ENCODE measurements around the gene ACAN. TPM values are rescaled to one million over a fixed set of nuclear protein-coding genes. Genes with fewer than 3 reads are reported as not detected.
A peak's percentile ranks its signal among the peaks of the same experiment; 100 is the strongest.

Gene ACAN
- total RNA-seq, 1 donor = 3.3 TPM

DNA sequence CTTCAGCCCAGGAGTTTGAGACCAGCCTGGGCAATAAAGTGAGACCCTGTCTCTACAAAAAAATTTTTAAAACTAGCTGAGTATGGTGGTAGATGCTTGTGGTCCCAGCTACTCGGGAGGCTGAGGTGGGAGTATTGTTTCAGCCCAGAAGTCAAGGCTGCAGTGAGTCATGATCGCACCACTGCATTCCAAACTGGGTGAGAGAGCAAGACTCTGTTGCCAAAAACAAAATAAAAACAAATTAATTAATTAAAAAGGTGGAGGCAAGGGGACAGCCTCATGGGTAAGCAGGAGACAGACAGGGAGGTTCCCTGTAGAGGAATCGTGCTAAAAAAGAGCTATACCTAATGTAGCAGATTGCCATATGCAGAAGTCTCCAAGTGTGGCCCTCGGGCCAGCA lies 79.5 kb downstream of the ACAN start:
- peak; percentile 25 for DNase-seq (ENCODE audit: low read depth)
- no peak overlapping the region for H3K4me3 ChIP-seq (ENCODE audit: low read depth, low read length)
- TF ChIP-seq, protein P1, sequence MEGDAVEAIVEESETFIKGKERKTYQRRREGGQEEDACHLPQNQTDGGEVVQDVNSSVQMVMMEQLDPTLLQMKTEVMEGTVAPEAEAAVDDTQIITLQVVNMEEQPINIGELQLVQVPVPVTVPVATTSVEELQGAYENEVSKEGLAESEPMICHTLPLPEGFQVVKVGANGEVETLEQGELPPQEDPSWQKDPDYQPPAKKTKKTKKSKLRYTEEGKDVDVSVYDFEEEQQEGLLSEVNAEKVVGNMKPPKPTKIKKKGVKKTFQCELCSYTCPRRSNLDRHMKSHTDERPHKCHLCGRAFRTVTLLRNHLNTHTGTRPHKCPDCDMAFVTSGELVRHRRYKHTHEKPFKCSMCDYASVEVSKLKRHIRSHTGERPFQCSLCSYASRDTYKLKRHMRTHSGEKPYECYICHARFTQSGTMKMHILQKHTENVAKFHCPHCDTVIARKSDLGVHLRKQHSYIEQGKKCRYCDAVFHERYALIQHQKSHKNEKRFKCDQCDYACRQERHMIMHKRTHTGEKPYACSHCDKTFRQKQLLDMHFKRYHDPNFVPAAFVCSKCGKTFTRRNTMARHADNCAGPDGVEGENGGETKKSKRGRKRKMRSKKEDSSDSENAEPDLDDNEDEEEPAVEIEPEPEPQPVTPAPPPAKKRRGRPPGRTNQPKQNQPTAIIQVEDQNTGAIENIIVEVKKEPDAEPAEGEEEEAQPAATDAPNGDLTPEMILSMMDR (IDR thresholded peaks at IDR 0.05; ENCODE audit: insufficient read depth, low read length) = no peak

DNA sequence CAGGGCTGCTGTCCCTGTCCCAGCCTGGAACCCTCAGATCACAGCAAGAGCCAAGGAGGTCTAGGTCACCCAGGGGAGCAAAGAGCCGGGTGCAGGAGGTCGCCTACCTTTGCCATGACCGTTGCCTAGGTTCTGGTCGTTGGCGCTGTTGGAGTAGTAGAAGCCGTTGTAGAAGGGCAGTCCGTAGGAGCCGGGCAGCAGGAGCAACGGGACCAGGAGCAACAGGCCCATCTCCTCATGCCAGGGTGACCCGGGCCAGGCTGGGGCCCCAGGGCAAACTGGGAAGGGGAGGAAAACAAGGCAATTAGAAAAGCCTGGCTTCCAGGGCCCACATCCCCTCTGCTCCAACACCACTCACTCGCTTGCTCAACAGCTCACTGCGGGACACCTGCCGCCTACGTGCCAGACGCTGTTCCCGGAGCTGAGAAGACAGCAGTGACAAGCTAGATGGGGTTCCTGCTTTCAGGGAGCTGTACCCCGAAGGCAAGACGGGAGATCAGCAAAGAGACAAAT lies 83.9 kb downstream of the ACAN start:
- no peak for DNase-seq (ENCODE audit: low read depth)
- TF ChIP-seq, protein P1 (IDR thresholded peaks at IDR 0.05; ENCODE audit: insufficient read depth, low read length) = no peak
- no peak overlapping the region for H3K4me3 ChIP-seq (ENCODE audit: low read depth, low read length)

DNA sequence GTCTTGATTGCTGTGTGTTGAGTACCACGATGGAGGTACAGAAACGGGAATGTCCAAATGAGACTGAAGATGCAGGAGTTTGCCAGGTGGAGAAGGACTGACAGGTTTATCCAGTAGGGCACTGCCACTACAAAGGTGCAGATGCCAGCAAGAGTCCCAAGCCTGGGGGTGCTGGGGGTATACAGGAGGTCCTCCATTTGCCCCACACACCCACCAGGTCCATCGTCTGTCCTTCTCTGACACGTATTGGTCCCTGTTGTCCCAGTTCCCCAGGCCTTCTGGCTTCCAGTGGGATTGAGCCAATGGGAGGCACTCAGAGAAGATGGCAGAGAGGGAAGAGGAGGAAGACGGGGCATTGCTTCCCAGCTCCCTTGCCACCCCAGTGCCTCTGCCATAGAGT lies 85.5 kb downstream of the ACAN start:
- TF ChIP-seq, protein P1 (IDR thresholded peaks at IDR 0.05; ENCODE audit: insufficient read depth, low read length) = no peak
- DNase-seq (ENCODE audit: low read depth) = no peak

DNA sequence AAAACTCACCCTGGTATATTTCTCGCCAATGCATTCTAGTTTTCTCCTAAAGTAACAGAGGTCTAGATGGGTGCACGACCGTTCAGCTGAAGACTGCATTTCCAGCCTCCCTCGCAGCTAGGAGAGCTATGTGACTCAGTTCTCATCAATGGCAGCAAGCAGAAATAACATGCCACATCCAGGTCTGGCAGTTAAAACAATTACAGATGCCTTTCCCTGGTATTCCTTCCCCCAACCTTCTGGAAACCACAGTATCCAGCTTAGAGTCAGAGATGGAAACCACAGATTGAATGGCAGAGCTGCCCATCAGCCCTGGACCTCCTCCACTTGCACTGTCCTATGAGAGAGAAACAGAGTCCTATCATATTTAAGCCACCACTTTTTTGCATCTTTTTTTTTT lies 87.3 kb downstream of the ACAN start:
- TF ChIP-seq, protein P1 (IDR thresholded peaks at IDR 0.05; ENCODE audit: insufficient read depth, low read length) = no peak
- no peak overlapping the region for H3K4me3 ChIP-seq (ENCODE audit: low read depth, low read length)
- DNase-seq (ENCODE audit: low read depth) = no peak

More for the DNA sequence above, 85.5 kb downstream of the ACAN start:
- H3K4me3 ChIP-seq (ENCODE audit: low read depth, low read length) = no peak overlapping the region

DNA sequence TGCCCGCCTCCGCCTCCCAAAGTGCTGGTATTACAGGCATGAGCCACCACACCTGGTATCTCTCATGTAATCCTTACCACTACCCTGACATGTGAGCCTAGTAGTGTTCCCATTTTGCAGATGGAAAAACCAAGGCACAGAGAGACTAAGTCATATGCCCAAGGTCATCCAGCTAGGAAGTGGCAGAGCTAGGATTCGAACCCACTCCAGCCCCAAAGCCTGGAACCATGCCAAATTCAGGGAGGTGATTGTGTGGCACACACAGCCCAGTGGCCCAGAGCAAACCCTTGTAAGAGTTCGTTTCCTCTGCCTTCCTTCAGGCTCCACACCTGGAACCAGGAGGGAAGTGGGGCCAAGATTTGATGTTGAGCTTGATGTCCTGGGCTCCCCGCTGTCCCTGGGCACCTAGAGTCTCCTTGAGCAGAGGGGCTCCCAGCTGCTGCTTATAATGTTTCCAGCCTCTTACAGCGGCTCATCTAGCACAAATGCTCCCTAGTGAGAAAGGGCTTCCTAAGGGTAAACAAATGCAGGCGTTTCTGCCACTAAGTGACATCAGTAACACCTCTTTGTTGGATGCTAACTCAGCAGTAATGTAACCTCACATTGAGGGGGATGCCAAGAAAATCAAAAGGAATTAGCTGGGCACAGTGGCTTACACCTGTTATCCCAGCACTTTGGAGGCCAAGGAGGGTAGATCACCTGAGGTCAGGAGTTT lies 88.5 kb downstream of the ACAN start:
- no peak for DNase-seq (ENCODE audit: low read depth)
- TF ChIP-seq, protein P1 (IDR thresholded peaks at IDR 0.05; ENCODE audit: insufficient read depth, low read length) = no peak
- H3K4me3 ChIP-seq (ENCODE audit: low read depth, low read length) = no peak overlapping the region

DNA sequence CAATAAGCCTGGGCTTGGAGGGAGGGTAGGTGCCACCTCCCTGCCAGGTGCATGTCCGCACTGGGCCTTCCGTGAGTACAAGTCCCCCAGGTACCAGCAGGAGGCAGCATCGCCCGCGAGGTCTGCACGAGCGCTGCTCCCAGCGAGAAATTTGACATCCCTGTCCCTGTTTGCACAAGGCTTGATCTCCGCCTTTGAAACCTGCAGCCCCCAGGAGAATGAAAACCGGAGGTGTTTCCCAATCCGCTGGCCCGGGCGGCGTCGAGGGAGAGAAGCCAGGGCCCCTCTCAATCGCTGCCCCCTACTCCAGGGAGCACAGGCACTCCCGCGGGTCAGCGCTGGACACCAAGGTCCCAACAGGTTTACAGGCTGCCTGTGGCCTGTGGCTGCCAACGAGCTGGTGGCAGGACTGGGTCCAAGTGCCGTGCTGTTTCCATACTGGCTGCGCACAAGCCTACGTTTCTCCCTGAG lies 91.1 kb downstream of the ACAN start:
- DNase-seq (ENCODE audit: low read depth) = no peak
- peak overlapping the region; percentile 71 for H3K4me3 ChIP-seq (ENCODE audit: low read depth, low read length)
- TF ChIP-seq, protein P1 (IDR thresholded peaks at IDR 0.05; ENCODE audit: insufficient read depth, low read length) = peak; percentile 53

All from fibroblast of the aortic adventitia (primary cell).